Measurements from ENCODE around the gene ZNF177.

ZNF177 gene

DNA sequence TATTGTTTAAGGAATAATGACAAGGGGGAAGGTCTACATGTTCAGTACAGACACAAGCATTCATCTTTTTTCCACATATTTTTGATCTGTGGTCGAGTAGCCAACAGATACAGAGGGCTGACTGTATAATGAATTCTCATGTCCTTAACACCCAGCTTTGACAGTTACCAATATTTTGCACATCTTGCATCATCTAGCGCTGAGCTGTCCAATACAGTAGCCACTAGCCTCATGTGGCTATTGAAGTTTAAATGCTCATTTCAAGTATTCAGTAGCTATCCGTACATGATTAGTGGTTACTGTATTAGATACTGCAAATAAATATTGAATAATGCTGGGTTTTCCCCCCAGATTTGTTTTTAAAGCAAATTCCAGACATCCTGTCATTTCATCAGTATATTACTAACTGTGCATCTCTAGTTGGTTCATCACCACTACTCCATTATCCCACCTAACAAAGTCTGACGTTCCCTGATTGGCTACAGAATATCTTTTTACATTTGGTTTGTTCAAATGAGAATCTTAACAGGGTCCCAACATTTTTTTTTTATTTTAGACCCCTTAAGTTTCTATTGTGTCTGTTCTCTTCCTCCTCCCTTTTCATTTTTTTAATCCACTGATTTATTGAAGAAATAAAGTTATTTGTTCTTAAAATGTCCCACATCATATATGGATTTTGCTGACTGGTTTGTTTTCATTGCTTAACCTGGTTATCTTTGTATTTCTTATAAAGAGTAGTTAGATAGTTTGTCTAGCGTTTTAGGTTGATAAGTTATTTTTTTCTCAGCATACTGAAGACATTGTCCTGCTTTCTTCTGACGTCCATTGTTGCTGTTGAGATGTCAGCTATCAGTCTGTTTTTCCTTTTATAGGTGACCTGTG is 8.2 kb downstream of the ZNF177 start:
- Histone ChIP-seq H3K14ac (ENCODE audit: low read length in 2 of 2) (no peak overlapping the region), H3K4ac (ENCODE audit: low read depth in 1 of 2, low read length in 2 of 2) (no peak overlapping the region), H2BK120ac (ENCODE audit: low read depth, low read length) (no peak overlapping the region), H3K9me3 (ENCODE audit: control insufficient read depth, low read length) (peaks cover 99% of the 10 kb centered on the region), H2BK5ac (ENCODE audit: low read depth, low read length, poor library complexity, severe bottlenecking) (no peak overlapping the region), H3K4me3 (ENCODE audit: insufficient read depth in 1 of 2, low read depth in 1 of 2, low read length in 2 of 2) (peak overlapping the region in 1 of 2 experiments; percentile 35), H2AK5ac (ENCODE audit: low read length, severe bottlenecking) (no peak overlapping the region), H2BK15ac (ENCODE audit: low read depth, poor library complexity, severe bottlenecking) (no peak overlapping the region), H3K4me1 (ENCODE audit: control insufficient read depth, insufficient read depth, low read depth, low read length) (no peaks in the 10 kb centered on the region), H3K23ac (ENCODE audit: low read length in 2 of 2) (no peak overlapping the region), H2BK12ac (ENCODE audit: low read length in 2 of 2) (no peak overlapping the region), H4K91ac (ENCODE audit: low read length) (no peak overlapping the region), H2AFZ (ENCODE audit: low read depth, low read length) (no peak overlapping the region), H3K27me3 (ENCODE audit: control insufficient read depth in 1 of 2, insufficient read depth in 1 of 2, low read length in 2 of 2) (no peaks in the 10 kb centered on the region), H3K18ac (ENCODE audit: low read depth in 1 of 2, low read length in 2 of 2) (no peak overlapping the region), H3K36me3 (ENCODE audit: control insufficient read depth in 1 of 2, insufficient read depth in 2 of 2, low read depth in 1 of 2, low read length in 2 of 2) (peaks cover 6 to 38% of the 10 kb centered on the region in 2 experiments), H3K9ac (ENCODE audit: low read length) (no peak overlapping the region), H3K27ac (ENCODE audit: low read length, poor library complexity, severe bottlenecking) (no peak overlapping the region), H3K79me1 (replicated peaks; ENCODE audit: low read length, poor library complexity, severe bottlenecking) (no peaks in the 10 kb centered on the region), H3K4me2 (ENCODE audit: low read length, poor library complexity, severe bottlenecking) (no peak overlapping the region), H4K8ac (ENCODE audit: low read length) (no peak overlapping the region)
- no peak for DNase-seq
- WGBS, result 83% methylated on average over 5 of the region's 6 CpGs

DNA sequence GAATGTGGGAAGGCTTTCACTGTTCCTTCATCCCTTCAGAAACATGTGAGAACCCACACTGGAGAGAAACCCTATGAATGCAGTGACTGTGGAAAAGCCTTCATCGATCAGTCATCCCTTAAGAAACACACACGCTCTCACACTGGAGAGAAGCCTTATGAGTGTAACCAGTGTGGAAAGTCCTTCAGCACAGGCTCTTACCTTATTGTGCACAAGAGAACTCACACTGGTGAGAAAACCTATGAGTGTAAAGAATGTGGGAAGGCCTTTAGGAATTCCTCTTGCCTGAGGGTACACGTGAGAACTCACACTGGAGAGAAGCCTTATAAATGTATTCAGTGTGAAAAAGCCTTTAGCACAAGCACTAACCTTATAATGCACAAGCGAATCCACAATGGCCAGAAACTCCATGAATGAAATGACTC is 18.6 kb downstream of the ZNF177 start:
- DNase-seq, result no peak
- peak overlapping the region in 1 of 2 experiments; percentile 63 for H3K4me3 ChIP-seq (ENCODE audit: insufficient read depth in 1 of 2, low read depth in 1 of 2, low read length in 2 of 2)
- no peak overlapping the region for H4K91ac ChIP-seq (ENCODE audit: low read length)
- no peak overlapping the region for H4K8ac ChIP-seq (ENCODE audit: low read length)
- H3K9me3 ChIP-seq (ENCODE audit: control insufficient read depth, low read length), result peaks cover 100% of the 10 kb centered on the region
- no peak overlapping the region for H3K4me2 ChIP-seq (ENCODE audit: low read length, poor library complexity, severe bottlenecking)
- no peak overlapping the region for H3K14ac ChIP-seq (ENCODE audit: low read length in 2 of 2)
- no peaks in the 10 kb centered on the region for H3K4me1 ChIP-seq (ENCODE audit: control insufficient read depth, insufficient read depth, low read depth, low read length)
- no peaks in the 10 kb centered on the region for H3K79me1 ChIP-seq (replicated peaks; ENCODE audit: low read length, poor library complexity, severe bottlenecking)
- 68% methylated on average over 3 of the region's 4 CpGs for WGBS
- H3K9ac ChIP-seq (ENCODE audit: low read length), result no peak overlapping the region
- H2AFZ ChIP-seq (ENCODE audit: low read depth, low read length), result no peak overlapping the region
- H3K4ac ChIP-seq (ENCODE audit: low read depth in 1 of 2, low read length in 2 of 2), result no peak overlapping the region
- no peak overlapping the region for H2BK5ac ChIP-seq (ENCODE audit: low read depth, low read length, poor library complexity, severe bottlenecking)
- H2AK5ac ChIP-seq (ENCODE audit: low read length, severe bottlenecking), result no peak overlapping the region
- no peak overlapping the region for H2BK12ac ChIP-seq (ENCODE audit: low read length in 2 of 2)
- H3K27ac ChIP-seq (ENCODE audit: low read length, poor library complexity, severe bottlenecking), result no peak overlapping the region
- no peak overlapping the region for H3K23ac ChIP-seq (ENCODE audit: low read length in 2 of 2)
- H2BK120ac ChIP-seq (ENCODE audit: low read depth, low read length), result no peak overlapping the region
- no peak overlapping the region for H2BK15ac ChIP-seq (ENCODE audit: low read depth, poor library complexity, severe bottlenecking)
- no peak overlapping the region for H3K18ac ChIP-seq (ENCODE audit: low read depth in 1 of 2, low read length in 2 of 2)
- H3K36me3 ChIP-seq (ENCODE audit: control insufficient read depth in 1 of 2, insufficient read depth in 2 of 2, low read depth in 1 of 2, low read length in 2 of 2), result peaks cover 35 to 96% of the 10 kb centered on the region in 2 experiments
- no peaks in the 10 kb centered on the region for H3K27me3 ChIP-seq (ENCODE audit: control insufficient read depth in 1 of 2, insufficient read depth in 1 of 2, low read length in 2 of 2)

DNA sequence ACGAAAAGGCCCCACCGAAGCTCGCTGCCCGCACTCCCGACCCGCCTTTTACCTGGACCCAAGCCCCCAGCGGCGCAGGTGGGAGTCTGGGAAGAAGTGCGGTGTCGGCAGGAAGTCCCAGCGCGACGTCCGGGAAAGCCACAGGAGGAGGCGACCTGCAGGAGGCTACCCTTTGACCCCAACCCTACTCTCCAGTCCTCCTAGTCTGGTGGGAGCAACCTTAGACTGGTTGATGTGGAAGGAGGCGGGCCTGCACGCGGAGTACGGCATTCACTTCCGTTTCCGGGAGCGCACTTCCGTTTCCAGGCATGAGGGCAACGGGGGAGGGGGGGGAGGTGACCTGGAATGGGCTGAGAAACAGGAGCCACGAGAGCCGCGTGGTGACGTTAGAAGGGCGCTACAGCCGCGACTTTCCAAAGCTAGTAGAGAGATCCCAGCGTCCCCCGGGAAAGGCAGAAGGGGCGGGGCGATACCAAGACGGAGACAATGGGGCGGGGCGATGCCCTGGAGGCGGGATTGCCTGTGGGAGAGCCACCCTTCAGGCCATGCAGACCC is 44.1 kb downstream of the ZNF177 start:
- H2BK5ac ChIP-seq (ENCODE audit: low read depth, low read length, poor library complexity, severe bottlenecking), result no peak overlapping the region
- H4K8ac ChIP-seq (ENCODE audit: low read length), result no peak overlapping the region
- H3K23ac ChIP-seq (ENCODE audit: low read length in 2 of 2), result no peak overlapping the region
- no peaks in the 10 kb centered on the region for H3K27me3 ChIP-seq (ENCODE audit: control insufficient read depth in 1 of 2, insufficient read depth in 1 of 2, low read length in 2 of 2)
- peaks cover under 1 to 3% of the 10 kb centered on the region in 2 experiments for H3K36me3 ChIP-seq (ENCODE audit: control insufficient read depth in 1 of 2, insufficient read depth in 2 of 2, low read depth in 1 of 2, low read length in 2 of 2)
- no peak overlapping the region for H3K27ac ChIP-seq (ENCODE audit: low read length, poor library complexity, severe bottlenecking)
- no peak for DNase-seq
- no peaks in the 10 kb centered on the region for H3K4me1 ChIP-seq (ENCODE audit: control insufficient read depth, insufficient read depth, low read depth, low read length)
- no peak overlapping the region for H3K4me2 ChIP-seq (ENCODE audit: low read length, poor library complexity, severe bottlenecking)
- H4K91ac ChIP-seq (ENCODE audit: low read length), result peak overlapping the region; percentile 50
- no peak overlapping the region for H2BK120ac ChIP-seq (ENCODE audit: low read depth, low read length)
- no peak overlapping the region for H2BK15ac ChIP-seq (ENCODE audit: low read depth, poor library complexity, severe bottlenecking)
- H2AK5ac ChIP-seq (ENCODE audit: low read length, severe bottlenecking), result no peak overlapping the region
- no peak overlapping the region for H3K14ac ChIP-seq (ENCODE audit: low read length in 2 of 2)
- no peak overlapping the region for H2BK12ac ChIP-seq (ENCODE audit: low read length in 2 of 2)
- H3K4ac ChIP-seq (ENCODE audit: low read depth in 1 of 2, low read length in 2 of 2), result no peak overlapping the region
- H2AFZ ChIP-seq (ENCODE audit: low read depth, low read length), result peak overlapping the region; percentile 42
- H3K9me3 ChIP-seq (ENCODE audit: control insufficient read depth, low read length), result peaks cover 65% of the 10 kb centered on the region
- peak overlapping the region in 1 of 2 experiments; percentile 84 for H3K4me3 ChIP-seq (ENCODE audit: insufficient read depth in 1 of 2, low read depth in 1 of 2, low read length in 2 of 2)
- no peaks in the 10 kb centered on the region for H3K79me1 ChIP-seq (replicated peaks; ENCODE audit: low read length, poor library complexity, severe bottlenecking)
- WGBS, result 92% methylated on average over 30 of the region's 39 CpGs
- H3K18ac ChIP-seq (ENCODE audit: low read depth in 1 of 2, low read length in 2 of 2), result no peak overlapping the region
- H3K9ac ChIP-seq (ENCODE audit: low read length), result peak overlapping the region; percentile 87

- peaks cover 74% of the 10 kb centered on the region for H3K9me3 ChIP-seq (ENCODE audit: control insufficient read depth, low read length)
- DNase-seq, result no peak
- H3K18ac ChIP-seq (ENCODE audit: low read depth in 1 of 2, low read length in 2 of 2), result no peak overlapping the region
- no peak overlapping the region for H4K91ac ChIP-seq (ENCODE audit: low read length)
- peak overlapping the region; percentile 87 for H3K9ac ChIP-seq (ENCODE audit: low read length)
- no peak overlapping the region for H2AK5ac ChIP-seq (ENCODE audit: low read length, severe bottlenecking)
- no peak overlapping the region for H2AFZ ChIP-seq (ENCODE audit: low read depth, low read length)
- no peak overlapping the region for H2BK5ac ChIP-seq (ENCODE audit: low read depth, low read length, poor library complexity, severe bottlenecking)
- no peak overlapping the region for H3K23ac ChIP-seq (ENCODE audit: low read length in 2 of 2)
- H3K4me1 ChIP-seq (ENCODE audit: control insufficient read depth, insufficient read depth, low read depth, low read length), result no peaks in the 10 kb centered on the region
- H3K14ac ChIP-seq (ENCODE audit: low read length in 2 of 2), result no peak overlapping the region
- 87% methylated on average over 5 of the region's 5 CpGs for WGBS
- no peak overlapping the region for H2BK15ac ChIP-seq (ENCODE audit: low read depth, poor library complexity, severe bottlenecking)
- no peak overlapping the region for H3K27ac ChIP-seq (ENCODE audit: low read length, poor library complexity, severe bottlenecking)
- H2BK120ac ChIP-seq (ENCODE audit: low read depth, low read length), result no peak overlapping the region
- H3K27me3 ChIP-seq (ENCODE audit: control insufficient read depth in 1 of 2, insufficient read depth in 1 of 2, low read length in 2 of 2), result no peaks in the 10 kb centered on the region
- peaks cover 6 to 10% of the 10 kb centered on the region in 2 experiments for H3K36me3 ChIP-seq (ENCODE audit: control insufficient read depth in 1 of 2, insufficient read depth in 2 of 2, low read depth in 1 of 2, low read length in 2 of 2)
- H3K4me3 ChIP-seq (ENCODE audit: insufficient read depth in 1 of 2, low read depth in 1 of 2, low read length in 2 of 2), result peak overlapping the region in 1 of 2 experiments; percentile 84
- H3K4me2 ChIP-seq (ENCODE audit: low read length, poor library complexity, severe bottlenecking), result no peak overlapping the region
- H3K4ac ChIP-seq (ENCODE audit: low read depth in 1 of 2, low read length in 2 of 2), result no peak overlapping the region
- no peak overlapping the region for H4K8ac ChIP-seq (ENCODE audit: low read length)
- H3K79me1 ChIP-seq (replicated peaks; ENCODE audit: low read length, poor library complexity, severe bottlenecking), result no peaks in the 10 kb centered on the region
- H2BK12ac ChIP-seq (ENCODE audit: low read length in 2 of 2), result no peak overlapping the region
Measured at GRCh38 chr19:9407827-9408226, 45.0 kb downstream of the ZNF177 start.
